ENCODE data around the gene ZCCHC14.

- TF ChIP-seq CTCF (conservative IDR thresholded peaks at IDR 0.05; ENCODE audit: low read depth, low read length): no peak
- no peak for TF ChIP-seq EZH2 (IDR thresholded peaks at IDR 0.05; ENCODE audit: borderline replicate concordance, low read depth, low read length, poor library complexity, severe bottlenecking)
Observed at GRCh38 chr16:87363771-87364455, 128.9 kb downstream of the ZCCHC14 start.
